Activated T-cell treated with anti-CD3 and anti-CD28 coated beads, Interleukin-2, amount 50 U/mL, for 72 hours (primary cell): Measurements from ENCODE around the gene HLA-DQB2. TPM values are rescaled to one million over a fixed set of nuclear protein-coding genes. Genes with fewer than 3 reads are reported as not detected.
"Not testable (repeated sequence)": the region's sequence is repeated elsewhere in the genome, so short reads cannot be mapped to it uniquely, and the experiment has no call there.

Source experiments
- ATAC-seq, 2 donors: fragments of 150-1000 bp; cut with Tn5 transposase; replicated peaks in 1 of 2; 2 replicates each; pipeline ENCODE4 v1.10.0; 2021; ENCODE audit warnings: moderate library complexity in 2 of 2, mild to moderate bottlenecking in 1 of 2
- DNase-seq, 2 donors: peaks; one replicate each; pipeline ENCODE4 v3.0.0; 2021 to 2022; ENCODE audit warnings: mixed read lengths in 1 of 2
- H3K27ac Mint-ChIP-seq: one replicate; pipeline ENCODE4 v1.8.0; 2022; ENCODE audit warnings: mild to moderate bottlenecking, moderate library complexity, mixed read lengths
- H3K27me3 Mint-ChIP-seq: one replicate; pipeline ENCODE4 v1.8.0; 2022; ENCODE audit warnings: low read depth, mixed read lengths
- H3K36me3 Mint-ChIP-seq, 2 donors: one replicate each; pipeline ENCODE4 v1.8.0; 2022; ENCODE audit warnings: mixed read lengths in 2 of 2, mild to moderate bottlenecking in 1 of 2; ENCODE audit not compliant: insufficient read depth in 2 of 2
- H3K4me1 Mint-ChIP-seq: one replicate; pipeline ENCODE4 v1.8.0; 2022; ENCODE audit warnings: low read depth, mixed read lengths
- H3K4me3 Mint-ChIP-seq, 2 donors: one replicate each; pipeline ENCODE4 v1.8.0; 2022; ENCODE audit warnings: mild to moderate bottlenecking in 2 of 2, mixed read lengths in 2 of 2, moderate library complexity in 2 of 2
- H3K9me3 Mint-ChIP-seq, 2 donors: one replicate each; pipeline ENCODE4 v1.8.0; 2022; ENCODE audit warnings: mixed read lengths in 2 of 2
- total RNA-seq, 2 donors: library from RNA; stranded (reverse); gene quantifications; one replicate each; pipeline ENCODE4 v1.2.3, GENCODE V29; 2022

Gene HLA-DQB2
- total RNA-seq, result under 1 TPM; 0.36 to 0.60 TPM

GRCh38 chr6:32763421-32763820, at the start of gene HLA-DQB2:
HLA-DQB2 (minus strand) TSS chr6:32763532; CDS start chr6:32763470, 62 bp downstream.
- no peaks in the 10 kb centered on the region for H3K4me1 Mint-ChIP-seq
- peaks cover 56% of the 10 kb centered on the region for H3K27me3 Mint-ChIP-seq
- no peaks in the 10 kb centered on the region for H3K9me3 Mint-ChIP-seq
- peak within 1 kb of the TSS in 1 of 2 donors; percentile 6 for H3K4me3 Mint-ChIP-seq
- peak in 1 of 2 donors; percentile 38 for ATAC-seq
- no peak for DNase-seq
- no peak within 1 kb of the TSS for H3K27ac Mint-ChIP-seq
- no peaks in the 10 kb centered on the region for H3K36me3 Mint-ChIP-seq

- no peaks in the 10 kb centered on the region for H3K36me3 Mint-ChIP-seq
- DNase-seq (no peak), ATAC-seq (no peak)
- peaks cover 15% of the 10 kb centered on the region for H3K27me3 Mint-ChIP-seq
- H3K27ac Mint-ChIP-seq, result no peak overlapping the region
- H3K4me3 Mint-ChIP-seq, result no peak overlapping the region
- no peaks in the 10 kb centered on the region for H3K4me1 Mint-ChIP-seq
- no peaks in the 10 kb centered on the region for H3K9me3 Mint-ChIP-seq
Measured at GRCh38 chr6:32809171-32809570, 45.8 kb upstream of the HLA-DQB2 start.

GRCh38 chr6:32807020-32807580, 43.8 kb upstream of the HLA-DQB2 start:
- no peaks in the 10 kb centered on the region for H3K36me3 Mint-ChIP-seq
- no peaks in the 10 kb centered on the region for H3K4me1 Mint-ChIP-seq
- no peak overlapping the region for H3K27ac Mint-ChIP-seq
- no peak overlapping the region for H3K4me3 Mint-ChIP-seq
- ATAC-seq (peak in 1 of 2 donors; percentile 24), DNase-seq (no peak)
- no peaks in the 10 kb centered on the region for H3K9me3 Mint-ChIP-seq
- H3K27me3 Mint-ChIP-seq, result peaks cover 30% of the 10 kb centered on the region

GRCh38 chr6:32805404-32805803, 42.1 kb upstream of the HLA-DQB2 start:
- DNase-seq, result not testable (repeated sequence)

GRCh38 chr6:32803416-32803815, 40.1 kb upstream of the HLA-DQB2 start:
- H3K27ac Mint-ChIP-seq, result no peak overlapping the region

More at GRCh38 chr6:32805404-32805803, 42.1 kb upstream of the HLA-DQB2 start:
- H3K27ac Mint-ChIP-seq, H3K4me3 Mint-ChIP-seq, ATAC-seq, H3K36me3 Mint-ChIP-seq, H3K4me1 Mint-ChIP-seq, H3K9me3 Mint-ChIP-seq: not testable (repeated sequence)
- H3K27me3 Mint-ChIP-seq, result peaks cover 44% of the 10 kb centered on the region

GRCh38 chr6:32799740-32800139, 36.4 kb upstream of the HLA-DQB2 start:
- Mint-ChIP-seq H3K36me3 (peaks cover 0 to 1% of the 10 kb centered on the region in 2 donors), H3K4me3 (no peak overlapping the region), H3K27me3 (peaks cover 65% of the 10 kb centered on the region), H3K9me3 (no peaks in the 10 kb centered on the region), H3K27ac (no peak overlapping the region), H3K4me1 (peaks cover 15% of the 10 kb centered on the region)
- ATAC-seq (no peak), DNase-seq (no peak)

More at GRCh38 chr6:32803416-32803815, 40.1 kb upstream of the HLA-DQB2 start:
- Mint-ChIP-seq H3K36me3 (peaks cover 0 to 1% of the 10 kb centered on the region in 2 donors), H3K4me3 (no peak overlapping the region), H3K9me3 (no peaks in the 10 kb centered on the region), H3K27me3 (peaks cover 52% of the 10 kb centered on the region), H3K4me1 (no peaks in the 10 kb centered on the region)
- DNase-seq (no peak), ATAC-seq (no peak)

- Mint-ChIP-seq H3K4me1 (peaks cover 21% of the 10 kb centered on the region), H3K36me3 (peaks cover 0 to 1% of the 10 kb centered on the region in 2 donors), H3K9me3 (no peaks in the 10 kb centered on the region), H3K27ac (no peak overlapping the region), H3K4me3 (no peak overlapping the region), H3K27me3 (peaks cover 65% of the 10 kb centered on the region)
- DNase-seq (no peak), ATAC-seq (no peak)
Measured at GRCh38 chr6:32799168-32799567, 35.8 kb upstream of the HLA-DQB2 start.

GRCh38 chr6:32796848-32797776, 33.8 kb upstream of the HLA-DQB2 start:
- Mint-ChIP-seq H3K4me3 (peak overlapping the region; percentile 56 to 69), H3K36me3 (peaks cover 0 to 1% of the 10 kb centered on the region in 2 donors), H3K9me3 (no peaks in the 10 kb centered on the region), H3K27ac (no peak overlapping the region), H3K4me1 (peaks cover 27% of the 10 kb centered on the region), H3K27me3 (peaks cover 67% of the 10 kb centered on the region)
- ATAC-seq (peak; percentile 61 to 74), DNase-seq (peak; percentile 76 to 79)

- DNase-seq, result no peak
- H3K4me1 Mint-ChIP-seq, result peaks cover 27% of the 10 kb centered on the region
- peaks cover 71% of the 10 kb centered on the region for H3K27me3 Mint-ChIP-seq
- no peak overlapping the region for H3K4me3 Mint-ChIP-seq
- no peaks in the 10 kb centered on the region for H3K9me3 Mint-ChIP-seq
- ATAC-seq, result no peak
- peaks cover 0 to 1% of the 10 kb centered on the region in 2 donors for H3K36me3 Mint-ChIP-seq
- no peak overlapping the region for H3K27ac Mint-ChIP-seq
Measured at GRCh38 chr6:32794510-32794909, 31.2 kb upstream of the HLA-DQB2 start.

GRCh38 chr6:32792901-32793435, 29.6 kb upstream of the HLA-DQB2 start:
- H3K27ac Mint-ChIP-seq, result no peak overlapping the region
- H3K4me1 Mint-ChIP-seq, result peaks cover 27% of the 10 kb centered on the region
- ATAC-seq (no peak), DNase-seq (no peak)
- H3K4me3 Mint-ChIP-seq, result no peak overlapping the region
- no peaks in the 10 kb centered on the region for H3K36me3 Mint-ChIP-seq
- H3K9me3 Mint-ChIP-seq, result no peaks in the 10 kb centered on the region
- H3K27me3 Mint-ChIP-seq, result peaks cover 63% of the 10 kb centered on the region

- Mint-ChIP-seq H3K27me3 (peaks cover 77% of the 10 kb centered on the region), H3K4me3 (no peak overlapping the region), H3K9me3 (no peaks in the 10 kb centered on the region), H3K36me3 (no peaks in the 10 kb centered on the region), H3K4me1 (peaks cover 16% of the 10 kb centered on the region), H3K27ac (no peak overlapping the region)
- DNase-seq, result no peak
- ATAC-seq, result no peak
Measured at GRCh38 chr6:32790306-32790705, 27.0 kb upstream of the HLA-DQB2 start.

- H3K27me3 Mint-ChIP-seq, result peaks cover 48% of the 10 kb centered on the region
- H3K36me3 Mint-ChIP-seq, result peaks cover 0 to 3% of the 10 kb centered on the region in 2 donors
- DNase-seq (peak; percentile 29 to 46), ATAC-seq (peak; percentile 69 to 70)
- no peak overlapping the region for H3K4me3 Mint-ChIP-seq
- no peaks in the 10 kb centered on the region for H3K9me3 Mint-ChIP-seq
- no peak overlapping the region for H3K27ac Mint-ChIP-seq
- no peaks in the 10 kb centered on the region for H3K4me1 Mint-ChIP-seq
Measured at GRCh38 chr6:32785781-32786533, 22.6 kb upstream of the HLA-DQB2 start.
